Esophagus squamous epithelium (tissue), 5 donors: Measurements from ENCODE around the gene ASB14. TPM values are rescaled to one million over a fixed set of nuclear protein-coding genes. Genes with fewer than 3 reads are reported as not detected.
A peak's percentile ranks its signal among the peaks of the same experiment; 100 is the strongest.

Experiments used
- DNase-seq: peaks from one replicate; lab custom pipeline; 2025; lab: John Stamatoyannopoulos, UW
- H3K27ac ChIP-seq, 4 donors: fragments of 200-600 bp; sonication (generic); one replicate each; pipeline ENCODE4 v1.5.1; 2016 to 2019; ENCODE audit warnings: mild to moderate bottlenecking in 1 of 4
- H3K27me3 ChIP-seq, 4 donors: fragments of 200-600 bp; sonication (generic); 1 replicate in 3 of 4; 2 replicates in 1 of 4; pipeline versions ENCODE4 v1.5.1 to v1.6.0; 2017 to 2021; ENCODE audit warnings: antibody characterized with exemption in 1 of 4
- H3K36me3 ChIP-seq, 3 donors: fragments of 200-600 bp; sonication (generic); one replicate each; pipeline ENCODE4 v1.5.1; 2016 to 2019
- H3K4me1 ChIP-seq, 3 donors: fragments of 200-600 bp; sonication (generic); one replicate each; pipeline ENCODE4 v1.5.1; 2017 to 2019
- H3K4me3 ChIP-seq, 4 donors: fragments of 200-600 bp; sonication (generic); 1 replicate in 3 of 4; 2 replicates in 1 of 4; pipeline ENCODE4 v1.5.1; 2016 to 2019; ENCODE audit warnings: mild to moderate bottlenecking in 2 of 4, moderate library complexity in 1 of 4
- H3K9me3 ChIP-seq, 3 donors: fragments of 200-600 bp; sonication (generic); one replicate each; pipeline ENCODE4 v1.5.1; 2016 to 2019
- POLR2A ChIP-seq, 4 donors: fragments of 450-650 bp; IDR thresholded peaks; one replicate each; pipeline ENCODE4 v1.6.1; 2017; ENCODE audit warnings: antibody characterized with exemption in 4 of 4, mild to moderate bottlenecking in 4 of 4, moderate library complexity in 3 of 4
- WGBS, 2 donors: methylation state at CpG; one replicate each; pipeline ENCODE4 v1.1.5; 2018; 5-methylcytosine and 5-hydroxymethylcytosine counted together
- intact Hi-C: fragments of 100-400 bp; cut with DNase I; formaldehyde crosslinking; loops from one replicate; pipeline ENCODE4 v1.15.0; 2022
- total RNA-seq, 4 donors: library from RNA; depleted of rRNA; stranded (reverse); fragments of >200 nt; gene quantifications; one replicate each; pipeline ENCODE4 v1.1.0, GENCODE V29; 2016
- TF ChIP-seq, protein P1 (sequence below), 6 experiments: fragments of 450-650 bp in 4 of 6; fragments of 200-600 bp in 2 of 6; sonication (generic) in 2 of 6; IDR thresholded peaks; one replicate each; pipeline ENCODE4 v1.5.1; 2016 to 2019; ENCODE audit warnings: antibody characterized with exemption in 6 of 6, mild to moderate bottlenecking in 4 of 6, moderate library complexity in 4 of 6
- donor health status: DM: yes; HTN: yes; CAD: no.

Gene ASB14
- total RNA-seq, 4 donors from 2014 or later, result not detected

DNA sequence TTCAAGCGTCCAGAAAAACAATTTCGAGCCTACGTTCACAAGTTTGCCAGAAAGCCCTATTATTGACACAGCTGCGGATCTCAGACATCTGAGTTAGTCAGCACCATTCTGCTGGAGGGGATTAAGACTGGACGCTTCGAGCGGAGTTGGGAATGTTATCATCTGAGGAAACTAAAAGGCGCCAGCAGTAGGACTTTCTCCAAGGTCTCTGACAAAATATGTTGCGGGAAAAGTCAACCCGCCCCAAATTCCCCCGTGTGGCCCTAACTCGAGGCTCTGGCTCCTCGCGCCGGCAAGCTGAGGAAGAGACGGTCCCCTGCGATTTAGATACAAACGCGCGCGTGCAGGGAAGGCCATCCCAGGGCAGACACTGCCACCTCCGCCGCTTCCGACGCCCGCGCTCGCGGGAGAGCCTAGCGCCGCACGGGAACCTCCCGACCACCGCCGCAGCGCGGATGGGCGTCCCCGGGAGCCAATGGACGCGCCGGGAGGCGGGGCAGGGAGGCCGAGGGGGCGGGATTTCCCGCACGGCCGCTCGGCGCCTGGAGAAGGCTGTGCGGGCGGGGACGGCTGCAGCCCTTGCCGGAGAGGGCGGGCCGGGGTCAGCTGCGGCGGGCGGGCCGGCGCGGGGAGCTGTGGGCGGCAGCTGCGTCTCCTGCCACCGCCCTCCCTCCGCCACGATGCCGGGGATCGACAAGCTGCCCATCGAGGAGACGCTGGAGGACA lies 65.1 kb downstream of the ASB14 start, which contains the start of gene APPL1:
APPL1 (plus strand) TSS at position 526 of the 726 bp plus-strand sequence; CDS start at position 681, 155 bp downstream.
- Histone ChIP-seq H3K9me3 (no peaks in the 10 kb centered on the region), H3K27ac (peak within 1 kb of the TSS; percentile 88 to 97 (median 95)), H3K4me1 (peaks cover 10 to 37% (median 17%) of the 10 kb centered on the region in 3 donors), H3K27me3 (no peaks in the 10 kb centered on the region), H3K36me3 (no peaks in the 10 kb centered on the region), H3K4me3 (peak within 1 kb of the TSS; percentile 77 to 96 (median 82))
- TF ChIP-seq, protein P1, sequence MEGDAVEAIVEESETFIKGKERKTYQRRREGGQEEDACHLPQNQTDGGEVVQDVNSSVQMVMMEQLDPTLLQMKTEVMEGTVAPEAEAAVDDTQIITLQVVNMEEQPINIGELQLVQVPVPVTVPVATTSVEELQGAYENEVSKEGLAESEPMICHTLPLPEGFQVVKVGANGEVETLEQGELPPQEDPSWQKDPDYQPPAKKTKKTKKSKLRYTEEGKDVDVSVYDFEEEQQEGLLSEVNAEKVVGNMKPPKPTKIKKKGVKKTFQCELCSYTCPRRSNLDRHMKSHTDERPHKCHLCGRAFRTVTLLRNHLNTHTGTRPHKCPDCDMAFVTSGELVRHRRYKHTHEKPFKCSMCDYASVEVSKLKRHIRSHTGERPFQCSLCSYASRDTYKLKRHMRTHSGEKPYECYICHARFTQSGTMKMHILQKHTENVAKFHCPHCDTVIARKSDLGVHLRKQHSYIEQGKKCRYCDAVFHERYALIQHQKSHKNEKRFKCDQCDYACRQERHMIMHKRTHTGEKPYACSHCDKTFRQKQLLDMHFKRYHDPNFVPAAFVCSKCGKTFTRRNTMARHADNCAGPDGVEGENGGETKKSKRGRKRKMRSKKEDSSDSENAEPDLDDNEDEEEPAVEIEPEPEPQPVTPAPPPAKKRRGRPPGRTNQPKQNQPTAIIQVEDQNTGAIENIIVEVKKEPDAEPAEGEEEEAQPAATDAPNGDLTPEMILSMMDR (IDR thresholded peaks at IDR 0.05), result no peak
- peak in 3 of 4 donors; percentile 56 to 87 (median 81) for TF ChIP-seq POLR2A (IDR thresholded peaks at IDR 0.05)
- intact Hi-C loops, result no loop called here
- WGBS, 2 donors, result 0 to 2% methylated on average over 7 to 9 of the region's 71 CpGs
- peak; percentile 18 for DNase-seq

DNA sequence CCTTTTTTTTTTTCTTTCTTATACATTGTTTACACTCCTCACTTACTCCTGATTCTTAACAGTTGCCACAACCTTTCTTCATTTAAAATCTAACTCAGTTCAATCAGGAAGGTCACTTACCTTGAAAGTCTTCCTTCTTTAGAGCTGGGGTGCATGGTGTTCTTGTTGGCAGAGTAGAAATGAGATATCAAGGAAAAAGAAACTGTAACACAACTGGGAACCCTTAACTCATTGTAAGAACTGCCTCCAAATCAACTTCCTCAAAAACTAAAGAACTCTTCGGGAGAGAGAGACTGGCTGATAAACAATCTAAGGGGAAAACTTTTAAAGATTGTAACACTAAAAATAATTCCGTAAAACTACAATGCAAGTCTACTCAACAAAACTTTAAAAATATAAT lies 66.3 kb downstream of the ASB14 start:
- peaks cover 10 to 37% (median 17%) of the 10 kb centered on the region in 3 donors for H3K4me1 ChIP-seq

DNA sequence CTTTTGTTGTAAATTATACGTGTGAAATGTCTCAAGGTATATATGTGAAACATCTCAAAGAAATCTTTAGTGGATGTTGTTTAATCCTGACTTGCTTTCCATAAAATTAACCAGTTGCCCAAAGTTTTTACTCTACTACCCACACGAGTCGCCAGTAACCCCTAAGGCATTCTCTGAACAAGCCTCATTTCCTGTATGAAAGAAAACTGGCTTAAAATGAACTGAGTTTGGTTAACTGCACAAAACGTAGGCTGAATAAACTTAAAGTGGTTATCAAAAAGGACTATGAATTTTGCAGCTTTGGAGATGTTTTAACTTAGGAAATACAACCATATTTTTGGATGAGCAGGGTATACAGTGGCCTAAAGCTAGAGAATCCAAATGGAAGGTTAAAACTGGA lies 67.6 kb downstream of the ASB14 start:
- Histone ChIP-seq H3K4me1 (peaks cover 10 to 24% (median 13%) of the 10 kb centered on the region in 3 donors), H3K36me3 (no peaks in the 10 kb centered on the region), H3K27me3 (no peaks in the 10 kb centered on the region), H3K4me3 (no peak overlapping the region), H3K27ac (no peak overlapping the region), H3K9me3 (no peaks in the 10 kb centered on the region)
- 46 to 48% methylated on average over 4 of the region's 4 CpGs for WGBS, 2 donors
- TF ChIP-seq, protein P1 (IDR thresholded peaks at IDR 0.05), result no peak
- no peak for TF ChIP-seq POLR2A (IDR thresholded peaks at IDR 0.05)
- intact Hi-C loops, result no loop called here
- DNase-seq, result no peak

More for the DNA sequence above, 66.3 kb downstream of the ASB14 start:
- H3K27ac ChIP-seq, result peak overlapping the region in 2 of 4 donors; percentile 88 to 96
- no peak overlapping the region for H3K4me3 ChIP-seq
- no peak for DNase-seq
- intact Hi-C loops, result no loop called here
- TF ChIP-seq, protein P1 (IDR thresholded peaks at IDR 0.05), result no peak
- no peak for TF ChIP-seq POLR2A (IDR thresholded peaks at IDR 0.05)
- 38 to 61% methylated on average over 2 of the region's 2 CpGs for WGBS, 2 donors
- H3K36me3 ChIP-seq, result no peaks in the 10 kb centered on the region
- no peaks in the 10 kb centered on the region for H3K9me3 ChIP-seq
- no peaks in the 10 kb centered on the region for H3K27me3 ChIP-seq

DNA sequence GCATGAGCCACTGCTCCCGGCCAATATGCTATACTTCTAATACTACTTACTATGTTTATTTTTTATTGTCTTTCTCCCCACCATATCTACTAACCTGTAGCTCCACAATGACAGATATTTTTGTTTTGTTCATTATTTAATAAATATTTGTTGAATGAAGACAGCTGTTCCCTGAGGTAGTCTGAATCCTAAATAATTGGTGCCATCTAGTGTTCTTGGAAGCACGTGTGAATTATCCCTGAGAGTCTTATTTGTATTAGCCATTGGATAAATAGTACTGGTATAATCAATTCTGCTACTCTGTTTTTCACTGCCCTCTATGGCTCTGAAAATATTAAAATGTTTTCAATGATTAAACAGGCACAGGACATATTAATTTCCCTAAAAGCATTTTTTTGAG lies 70.6 kb downstream of the ASB14 start:
- intact Hi-C loops, result no loop called here
- no peaks in the 10 kb centered on the region for H3K27me3 ChIP-seq
- peaks cover 0 to 5% (median 4%) of the 10 kb centered on the region in 3 donors for H3K4me1 ChIP-seq
- H3K27ac ChIP-seq, result no peak overlapping the region
- no peaks in the 10 kb centered on the region for H3K36me3 ChIP-seq
- WGBS, 2 donors, result 54 to 61% methylated on average over 2 of the region's 2 CpGs
- no peak for DNase-seq
- no peaks in the 10 kb centered on the region for H3K9me3 ChIP-seq
- H3K4me3 ChIP-seq, result no peak overlapping the region
- TF ChIP-seq POLR2A (IDR thresholded peaks at IDR 0.05), result no peak
- TF ChIP-seq, protein P1 (IDR thresholded peaks at IDR 0.05), result peak in 2 of 6 experiments; percentile 14 to 16

Other genes with a start within 250 kb of the ASB14 start
- under 1 TPM in 1 of 4 donors, not detected in 3; 0.09 TPM for gene SPATA12, start 232.0 kb downstream of the ASB14 start, total RNA-seq
- 10 to 100 TPM in 1 of 4 donors, 1 to 10 TPM in 3; 4.4 to 10.4 (median 5.1) TPM for gene IL17RD, start 127.3 kb downstream of the ASB14 start, total RNA-seq
- gene HESX1, start 92.7 kb downstream of the ASB14 start, total RNA-seq, result 1 to 10 TPM in 1 of 4 donors, not detected in 3; 1.3 TPM
- 10 to 100 TPM; 27.2 to 54.2 (median 41.4) TPM for gene APPL1, start 65.0 kb downstream of the ASB14 start, total RNA-seq